ENCODE results near the gene PPM1A. TPM values are rescaled to one million over a fixed set of nuclear protein-coding genes. Genes with fewer than 3 reads are reported as not detected.

The PPM1A gene
- total RNA-seq, 1 donor = 13.2 TPM

DNA sequence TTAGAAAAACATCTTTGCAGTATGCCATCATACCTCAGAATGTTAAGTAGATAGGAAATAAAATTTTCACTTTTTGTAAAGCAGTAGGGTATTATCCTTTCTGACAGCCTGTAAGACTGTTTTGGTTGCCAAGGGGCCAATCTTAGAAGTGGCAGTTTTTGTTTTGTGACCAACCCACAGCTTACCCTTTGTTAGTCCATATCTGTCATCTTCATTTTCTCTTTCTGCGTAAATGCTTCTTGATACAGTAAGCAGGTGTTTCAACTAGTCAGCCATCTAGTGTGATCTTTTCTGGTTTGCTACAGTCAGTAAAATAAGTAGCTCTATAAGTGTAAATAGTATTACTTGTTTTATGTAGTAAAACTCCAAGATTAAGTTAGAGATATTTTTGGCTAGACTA lies 8.8 kb downstream of the PPM1A start:
- DNase-seq (ENCODE audit: low read depth in 2 of 3, low spot score in 2 of 3) = no peak

DNA sequence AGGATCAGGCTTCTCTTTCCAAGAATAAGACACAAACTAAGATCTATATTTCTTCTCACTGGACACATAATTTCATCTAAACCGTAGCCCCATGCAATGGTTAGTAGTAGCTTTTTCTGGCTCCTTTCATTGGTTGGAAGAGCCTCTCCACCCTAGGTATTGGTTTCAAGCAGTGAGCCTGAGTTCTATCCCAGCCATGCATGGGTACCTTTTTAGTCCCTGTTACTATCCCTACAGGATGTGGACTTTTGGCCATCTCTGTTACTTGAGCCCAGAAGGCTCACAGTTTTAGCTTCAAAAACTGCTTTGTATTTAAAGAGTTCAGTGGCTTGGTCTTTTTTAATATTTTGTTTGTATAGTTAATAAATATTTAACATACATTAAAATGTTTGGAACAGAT lies 16.1 kb downstream of the PPM1A start:
- no peak for DNase-seq (ENCODE audit: low read depth in 2 of 3, low spot score in 2 of 3)

- DNase-seq (ENCODE audit: low read depth in 2 of 3, low spot score in 2 of 3) = no peak
Measured at GRCh38 chr14:60266021-60266937, 17.3 kb downstream of the PPM1A start.

DNA sequence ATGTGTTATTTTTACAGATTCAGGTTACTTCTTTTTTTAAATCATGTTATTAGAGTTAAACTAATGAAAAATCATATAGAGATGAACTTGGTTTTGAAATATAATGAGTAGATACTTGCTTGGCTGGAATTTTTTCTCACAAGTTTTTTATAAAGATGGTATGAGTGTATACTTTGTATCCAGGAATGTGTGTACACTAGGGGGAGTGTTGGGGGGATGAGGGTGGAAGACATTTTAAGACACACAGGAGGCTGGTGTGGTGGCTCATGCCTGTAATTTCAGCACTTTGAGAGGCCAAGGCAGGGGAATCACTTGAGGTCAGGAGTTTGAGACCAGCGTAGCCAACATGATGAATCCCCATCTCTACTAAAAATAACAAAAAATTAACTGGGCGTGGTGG lies 23.2 kb downstream of the PPM1A start:
- no peak for DNase-seq (ENCODE audit: low read depth in 2 of 3, low spot score in 2 of 3)

DNA sequence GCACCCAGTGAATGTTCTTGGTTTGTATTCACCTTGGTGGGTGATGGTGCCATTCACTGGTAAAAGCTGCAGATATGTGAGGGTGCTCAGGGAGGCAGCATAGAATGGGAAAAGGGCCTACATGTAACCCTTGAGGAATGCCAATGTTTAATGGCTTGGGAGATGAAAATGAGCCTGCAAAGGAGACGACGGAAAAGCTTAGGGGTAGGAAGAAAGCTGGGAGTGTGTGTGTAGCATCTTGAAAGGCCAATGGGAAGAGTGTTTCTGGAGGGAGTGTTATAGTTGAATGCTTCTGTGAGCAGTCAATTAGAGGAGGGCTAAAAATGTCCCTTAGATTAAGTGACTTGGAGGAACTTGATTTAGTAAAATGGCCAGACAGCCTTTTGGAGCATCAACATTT lies 24.9 kb downstream of the PPM1A start:
- no peak for DNase-seq (ENCODE audit: low read depth in 2 of 3, low spot score in 2 of 3)

DNA sequence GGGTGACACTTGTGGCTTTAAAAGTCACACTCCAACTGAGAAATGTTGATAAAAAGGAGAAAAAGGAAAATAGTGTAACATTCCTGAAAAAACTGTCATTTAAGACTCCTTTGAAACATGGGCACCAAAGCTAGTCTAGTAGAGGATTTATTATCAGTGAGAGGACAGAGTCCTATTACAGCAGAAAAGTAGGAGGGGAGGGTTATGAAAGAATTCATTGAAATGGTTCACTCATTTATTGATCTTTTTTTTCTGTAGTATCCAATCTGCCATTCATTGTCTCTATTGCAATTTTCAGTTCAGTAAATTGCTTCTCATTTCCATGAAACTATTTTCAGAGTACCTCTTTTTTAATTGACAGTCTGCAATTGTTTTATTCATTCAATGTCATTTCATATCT lies 25.4 kb downstream of the PPM1A start:
- no peak for DNase-seq (ENCODE audit: low read depth in 2 of 3, low spot score in 2 of 3)

GRCh38 chr14:60275932-60276331 lies 26.9 kb downstream of the PPM1A start:
- no peak for DNase-seq (ENCODE audit: low read depth in 2 of 3, low spot score in 2 of 3)

- DNase-seq (ENCODE audit: low read depth in 2 of 3, low spot score in 2 of 3) = no peak
Measured at GRCh38 chr14:60276347-60276746, 27.3 kb downstream of the PPM1A start.

DNA sequence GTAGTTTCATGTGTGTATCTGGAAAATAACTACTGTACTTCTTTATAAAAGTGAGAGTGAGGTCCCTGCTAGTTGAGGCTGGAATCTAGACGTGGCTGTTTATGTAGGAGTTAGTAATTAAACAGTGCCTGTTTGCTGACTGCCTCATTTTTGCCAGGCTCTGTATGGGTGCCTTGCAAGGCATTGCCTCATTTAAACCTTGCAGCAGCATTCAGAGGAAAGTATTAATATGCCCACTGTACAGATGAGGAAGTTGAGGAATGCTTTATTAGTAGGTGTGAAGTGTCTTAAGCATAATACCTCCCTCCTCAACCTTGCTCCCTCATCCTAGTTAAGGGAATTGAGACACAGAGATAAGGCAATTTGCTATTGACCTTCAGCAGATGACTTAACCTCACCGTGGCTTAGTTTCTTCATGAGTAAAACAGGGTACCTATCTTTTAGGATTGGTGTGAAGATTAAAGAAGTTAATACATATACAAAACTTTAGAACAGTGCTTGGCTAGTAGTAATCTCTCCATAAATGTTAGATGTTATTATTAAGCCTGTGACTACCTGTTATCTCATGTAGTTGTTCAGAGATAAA lies 28.7 kb downstream of the PPM1A start:
- DNase-seq (ENCODE audit: low read depth in 2 of 3, low spot score in 2 of 3) = no peak

GRCh38 chr14:60278350-60278749 lies 29.3 kb downstream of the PPM1A start:
- no peak for DNase-seq (ENCODE audit: low read depth in 2 of 3, low spot score in 2 of 3)

DNA sequence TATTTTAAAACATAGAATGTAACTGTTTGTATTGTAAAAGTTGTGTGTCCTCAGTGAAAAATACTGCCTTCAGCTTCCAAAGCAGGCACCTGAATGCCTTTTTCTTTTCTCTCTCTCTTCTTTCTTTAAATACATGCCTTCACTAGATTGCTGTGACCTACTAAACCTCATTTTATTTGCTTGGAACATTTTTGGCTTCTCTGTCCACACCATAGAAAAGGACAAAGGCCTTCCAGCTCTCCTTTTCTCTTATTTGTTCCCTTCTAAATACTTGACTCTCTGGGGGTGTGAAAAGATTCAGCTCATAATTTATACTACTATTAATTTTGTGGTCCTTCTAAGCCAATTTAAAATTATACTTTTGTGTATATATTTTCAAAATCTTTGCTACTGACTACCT lies 38.4 kb downstream of the PPM1A start:
- DNase-seq (ENCODE audit: low read depth in 2 of 3, low spot score in 2 of 3) = no peak

DNA sequence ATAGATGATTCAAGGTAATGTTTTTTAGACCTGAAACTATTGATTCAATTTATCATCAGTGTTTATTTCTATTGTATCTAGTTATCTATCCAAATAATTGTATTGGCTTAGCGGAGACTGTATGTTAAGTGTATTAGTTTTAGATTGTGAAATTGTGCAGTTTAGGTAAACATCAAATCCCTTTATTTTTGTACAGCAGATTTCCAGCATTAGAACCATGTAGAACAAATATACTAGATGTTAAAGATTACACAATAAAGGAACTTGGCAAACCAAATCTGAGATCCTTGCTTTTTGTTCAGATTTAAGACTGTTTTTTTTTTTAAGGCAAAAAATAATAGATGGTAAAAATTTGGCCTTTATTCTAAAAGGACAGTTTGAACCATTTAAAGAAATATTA lies 39.3 kb downstream of the PPM1A start:
- DNase-seq (ENCODE audit: low read depth in 2 of 3, low spot score in 2 of 3) = no peak

GRCh38 chr14:60294411-60295069 lies 45.5 kb downstream of the PPM1A start:
- DNase-seq (ENCODE audit: low read depth in 2 of 3, low spot score in 2 of 3) = no peak

DNA sequence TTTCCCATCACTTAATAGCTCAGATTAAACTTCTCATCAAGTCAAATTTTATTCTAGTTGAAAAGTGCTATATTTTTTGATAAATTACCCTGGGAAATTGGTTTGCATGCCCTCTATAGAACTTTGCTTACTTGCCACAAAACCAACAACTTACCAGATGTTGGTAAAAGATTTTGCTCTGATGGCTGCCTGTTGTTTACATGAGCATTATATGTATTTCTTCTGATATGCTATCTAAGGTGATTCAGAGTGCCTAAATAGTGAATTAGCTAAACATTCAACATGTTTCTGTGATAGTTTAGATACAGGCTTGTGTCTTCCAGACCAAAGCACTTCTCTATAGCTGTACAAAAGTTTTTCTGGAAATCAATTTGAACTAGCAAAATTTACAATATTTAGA lies 51.0 kb downstream of the PPM1A start:
- no peak for DNase-seq (ENCODE audit: low read depth in 2 of 3, low spot score in 2 of 3)

DNA sequence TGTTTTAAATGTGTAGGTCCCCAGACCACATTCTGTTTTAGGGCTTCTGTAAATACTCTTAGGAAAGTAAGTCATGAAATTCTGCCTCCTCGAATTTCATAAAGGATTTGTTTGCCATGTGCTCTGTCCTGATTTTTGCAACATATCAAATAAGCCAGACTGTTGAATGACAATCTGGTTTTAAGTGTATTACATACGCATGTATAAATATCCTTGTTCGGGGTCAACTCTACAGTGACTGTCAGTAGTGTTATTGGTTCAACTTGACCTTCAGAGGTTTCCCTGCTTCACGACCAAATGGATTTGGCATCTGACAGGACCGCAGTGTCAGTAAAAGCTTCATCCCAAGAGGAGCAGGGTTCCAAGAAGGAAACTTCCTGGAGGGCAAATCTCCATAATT lies 52.7 kb downstream of the PPM1A start:
- DNase-seq (ENCODE audit: low read depth in 2 of 3, low spot score in 2 of 3) = no peak

- no peak for DNase-seq (ENCODE audit: low read depth in 2 of 3, low spot score in 2 of 3)
Measured at GRCh38 chr14:60302663-60303062, 53.6 kb downstream of the PPM1A start.

DNA sequence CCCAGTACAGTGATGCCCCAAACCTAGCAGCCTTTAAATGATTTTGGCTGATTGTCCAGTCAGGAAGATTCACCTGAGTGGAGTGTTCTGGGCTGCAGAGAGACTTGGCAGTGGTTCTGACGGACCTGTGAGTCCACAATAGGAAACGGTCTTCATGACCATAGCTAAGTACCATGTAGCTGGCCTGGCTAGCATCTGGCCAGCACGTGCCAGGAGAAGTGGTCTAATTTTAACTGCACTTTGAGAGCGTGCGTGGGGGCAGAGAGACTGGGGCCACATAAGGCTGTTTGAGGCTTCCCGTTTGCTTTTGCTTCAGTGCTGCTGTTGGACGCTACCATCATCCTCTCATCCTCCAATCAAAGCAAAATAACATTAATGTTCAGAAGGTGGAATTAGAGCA lies 54.7 kb downstream of the PPM1A start:
- DNase-seq (ENCODE audit: low read depth in 2 of 3, low spot score in 2 of 3) = no peak

DNA sequence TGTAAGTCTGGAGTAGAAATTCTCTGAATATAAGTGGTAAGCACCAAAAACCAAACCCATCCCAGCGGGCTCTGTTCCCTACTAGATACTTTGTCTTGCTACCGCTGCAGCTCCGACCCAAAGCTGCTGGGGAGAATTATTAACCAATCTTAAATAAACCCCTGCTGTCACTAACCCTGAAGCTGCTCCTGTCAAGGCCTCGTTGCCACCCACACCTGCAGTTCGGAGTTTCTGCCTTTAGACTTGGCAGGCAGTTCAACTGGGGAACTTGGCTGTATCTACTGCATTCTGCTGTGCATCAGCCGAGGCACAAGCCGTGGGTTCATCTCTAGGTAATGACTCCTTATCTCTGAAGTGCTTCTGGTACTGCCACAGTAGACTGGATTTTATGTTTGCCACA lies 55.5 kb downstream of the PPM1A start:
- no peak for DNase-seq (ENCODE audit: low read depth in 2 of 3, low spot score in 2 of 3)

DNA sequence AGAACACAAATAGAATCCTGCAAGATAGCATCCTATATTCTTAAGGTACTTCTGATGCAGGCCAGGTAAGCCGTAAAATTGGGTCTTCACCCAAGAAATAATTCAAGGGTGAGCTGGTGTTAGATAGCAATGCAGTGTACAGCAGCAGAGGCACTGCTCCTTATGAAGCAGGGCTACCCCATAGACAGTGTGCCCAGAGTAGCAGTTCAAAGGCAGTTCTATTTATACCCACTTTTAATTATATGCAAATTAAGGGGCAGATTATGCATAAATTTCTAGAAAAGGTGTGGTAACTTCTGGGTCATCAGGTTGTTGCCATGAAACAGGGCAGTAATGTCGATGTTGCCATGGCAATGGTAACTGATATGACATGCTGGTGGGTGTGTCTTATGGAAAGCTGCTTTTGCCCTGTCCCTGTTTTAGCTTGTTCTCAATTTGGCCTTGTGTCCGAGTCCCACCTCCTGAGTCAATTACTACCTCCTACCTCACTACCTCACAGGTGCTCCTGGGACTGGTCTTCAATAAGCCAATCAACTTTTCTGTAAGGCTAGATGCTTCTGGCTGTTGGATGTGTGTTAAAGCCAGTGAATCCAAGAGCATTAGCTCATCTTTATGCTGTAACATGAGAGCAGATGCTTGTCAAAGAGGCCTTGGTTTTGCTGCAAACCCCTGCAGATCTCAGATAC lies 61.0 kb downstream of the PPM1A start:
- no peak for DNase-seq (ENCODE audit: low read depth in 2 of 3, low spot score in 2 of 3)

DNA sequence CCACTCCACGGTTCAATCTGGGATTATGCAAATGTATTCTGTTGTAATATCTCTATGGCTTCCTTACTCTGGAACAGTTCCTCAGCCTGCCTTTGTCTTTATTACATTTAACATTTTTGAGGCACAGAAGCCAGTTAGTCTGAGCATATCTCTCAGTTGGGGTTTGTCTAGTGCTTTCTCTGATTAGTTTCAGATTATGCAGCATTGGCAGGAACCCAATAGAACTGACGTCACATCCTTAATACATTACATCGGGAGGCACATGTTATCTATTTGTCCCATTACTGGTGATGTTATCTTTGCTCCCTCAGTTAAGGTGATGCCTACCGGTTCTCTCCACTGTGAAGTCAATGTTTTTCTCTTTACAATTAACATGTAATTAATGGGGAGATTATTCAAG lies 62.4 kb downstream of the PPM1A start:
- DNase-seq (ENCODE audit: low read depth in 2 of 3, low spot score in 2 of 3) = peak in 1 of 3 donors; percentile 36

- DNase-seq (ENCODE audit: low read depth in 2 of 3, low spot score in 2 of 3) = peak in 1 of 3 donors; percentile 8
Measured at GRCh38 chr14:60313093-60313492, 64.1 kb downstream of the PPM1A start.
